ENCODE data around the gene FHOD3.

GRCh38 chr18:36667811-36668210 is 370.3 kb downstream of the FHOD3 start:
- TF ChIP-seq GATA2 (IDR thresholded peaks at IDR 0.05; ENCODE audit: low read depth, low read length) (no peak), GATA3 (IDR thresholded peaks at IDR 0.05; ENCODE audit: low read depth, low read length) (no peak)

All from SH-SY5Y (cell line).